PC-9 (cell line): Measurements from ENCODE around the gene CASKIN1. TPM values are rescaled to one million over a fixed set of nuclear protein-coding genes. Genes with fewer than 3 reads are reported as not detected.
"Not testable (repeated sequence)": the region's sequence is repeated elsewhere in the genome, so short reads cannot be mapped to it uniquely, and the experiment has no call there.

Experiments used
- BruUV-seq: library from RNA; stranded (reverse); fragments of 400-500 nt; replicated peaks from 2 replicates; lab custom pipeline; 2021; lab: Mats Ljungman, UMichigan
- CTCF ChIA-PET: fragments of 300-600 bp; sonication (Branson Sonifier 250); formaldehyde crosslinking; loops from one replicate; lab custom pipeline; 2022; ENCODE audit warnings: antibody characterized with exemption; lab: Charles Lee
- POLR2A ChIA-PET: fragments of 300-600 bp; sonication (Branson Sonifier 250); formaldehyde crosslinking; loops from one replicate; lab custom pipeline; 2022; ENCODE audit warnings: antibody characterized with exemption; ENCODE audit not compliant: unreplicated experiment; lab: Charles Lee
- DNase-seq, 2 experiments: peaks; one replicate each; pipeline versions ENCODE4 v3.0.0 to v3.0.0-alpha.2; 2015 to 2022; ENCODE audit warnings: mixed read lengths in 1 of 2
- H2AFZ ChIP-seq: fragments of 200-600 bp; sonication (generic); 2 replicates; pipeline ENCODE4 v1.8.1; 2017; ENCODE audit warnings: antibody characterized with exemption
- H3F3A ChIP-seq: fragments of 200-600 bp; sonication (generic); 2 replicates; pipeline ENCODE4 v1.8.1; 2017; ENCODE audit warnings: antibody characterized with exemption, mild to moderate bottlenecking, low read depth; ENCODE audit not compliant: insufficient read depth
- H3K27ac ChIP-seq: fragments of 200-600 bp; sonication (generic); 2 replicates; pipeline ENCODE4 v1.6.1; 2016; ENCODE audit warnings: mixed run types
- H3K27me3 ChIP-seq: fragments of 200-600 bp; sonication (generic); 2 replicates; pipeline ENCODE4 v1.6.1; 2016; ENCODE audit warnings: low read depth, mixed run types; ENCODE audit not compliant: insufficient read depth
- H3K36me3 ChIP-seq: fragments of 200-600 bp; sonication (generic); 2 replicates; pipeline ENCODE4 v1.6.1; 2016; ENCODE audit warnings: low read depth, mixed run types
- H3K4me1 ChIP-seq: fragments of 200-600 bp; sonication (generic); replicated peaks from 2 replicates; pipeline ENCODE4 v1.6.1; 2016; ENCODE audit warnings: mixed run types; ENCODE audit not compliant: insufficient read depth
- H3K4me2 ChIP-seq: fragments of 200-600 bp; sonication (generic); 2 replicates; pipeline ENCODE4 v1.6.1; 2017; ENCODE audit warnings: mixed run types
- H3K4me3 ChIP-seq: fragments of 200-600 bp; sonication (generic); 2 replicates; pipeline ENCODE4 v1.6.1; 2016; ENCODE audit warnings: mixed run types
- H3K79me2 ChIP-seq: fragments of 200-600 bp; sonication (generic); 2 replicates; pipeline ENCODE4 v1.6.1; 2017; ENCODE audit warnings: low read depth, mixed run types
- H3K9me2 ChIP-seq: fragments of 200-600 bp; sonication (generic); 2 replicates; pipeline ENCODE4 v1.8.1; 2017; ENCODE audit warnings: mild to moderate bottlenecking; ENCODE audit not compliant: insufficient read depth
- H3K9me3 ChIP-seq: fragments of 200-600 bp; sonication (generic); 2 replicates; pipeline ENCODE4 v1.8.1; 2016; ENCODE audit warnings: low read depth; ENCODE audit not compliant: insufficient read depth
- H4K20me1 ChIP-seq: fragments of 200-600 bp; sonication (generic); 2 replicates; pipeline ENCODE4 v1.8.1; 2017; ENCODE audit not compliant: insufficient read depth
- CTCF ChIP-seq: fragments of 200-600 bp; sonication (generic); conservative IDR thresholded peaks from 2 replicates; pipeline ENCODE4 v1.6.1; 2017; ENCODE audit warnings: mixed run types, antibody characterized with exemption, mild to moderate bottlenecking, moderate library complexity
- EZH2 ChIP-seq: fragments of 200-600 bp; sonication (generic); IDR thresholded peaks from 2 replicates; pipeline ENCODE4 v1.8.0; 2017; ENCODE audit warnings: antibody characterized with exemption, low read depth
- intact Hi-C: fragments of 100-400 bp; cut with micrococcal nuclease; formaldehyde crosslinking; loops from one replicate; pipeline ENCODE4 v1.10.0; 2022; ENCODE audit not compliant: unreplicated experiment
- total RNA-seq: library from RNA; stranded (reverse); gene quantifications from 2 replicates; pipeline ENCODE4 v1.2.3, GENCODE V29; 2021

Gene CASKIN1
- total RNA-seq, 1 experiment from 2014 or later: 2.1 TPM

GRCh38 chr16:2205967-2206313 lies 9.5 kb upstream of the CASKIN1 start:
- ChIA-PET CTCF (interaction anchor here (0.6 kb wide), 1 partner anchor 233 kb away, joined by 4 read pairs; no protein-coding TSS in a partner anchor), POLR2A (no interaction called here)
- TSS peak; percentile 45 for BruUV-seq
- no peak for TF ChIP-seq EZH2
- TF ChIP-seq CTCF: 0 out of 2 replicates have a peak, but pooled peaks have one; percentile 1
- Histone ChIP-seq H2AFZ (peak overlapping the region; percentile 91), H3K79me2 (peaks cover 22% of the 10 kb centered on the region), H4K20me1 (no peaks in the 10 kb centered on the region), H3K4me2 (peak overlapping the region; percentile 88), H3K4me3 (peak overlapping the region; percentile 91), H3K27ac (peak overlapping the region; percentile 67; the same call in 1 of the 2 replicates), H3K9me3 (no peaks in the 10 kb centered on the region), H3K27me3 (no peaks in the 10 kb centered on the region), H3K9me2 (no peaks in the 10 kb centered on the region), H3K4me1 (peaks cover 15% of the 10 kb centered on the region), H3K36me3 (0 out of 2 replicates have a peak, but pooled peaks cover 6% of the 10 kb centered on the region), H3F3A (peaks cover 12% of the 10 kb centered on the region; the same call in 1 of the 2 replicates)
- DNase-seq: no peak
- intact Hi-C loops: no loop called here

GRCh38 chr16:2205104-2205966 lies 8.9 kb upstream of the CASKIN1 start, which contains the start of gene MLST8:
Gene MLST8 (plus strand): TSS chr16:2205454. CDS start chr16:2206086, 632 bp downstream.
- H3K79me2 ChIP-seq: peaks cover 22% of the 10 kb centered on the region
- H2AFZ ChIP-seq: peak within 1 kb of the TSS; percentile 91
- ChIA-PET POLR2A (no interaction called here), CTCF (interaction anchor here (0.7 kb wide), 1 partner anchor 924 kb away, joined by 3 read pairs; no protein-coding TSS in a partner anchor)
- BruUV-seq: no TSS peak
- peaks cover 7% of the 10 kb centered on the region; the same call in 1 of the 2 replicates for H3F3A ChIP-seq
- intact Hi-C loops: no loop called here
- TF ChIP-seq CTCF (0 out of 2 replicates have a peak, but pooled peaks have one; percentile 18), EZH2 (no peak)
- no peaks in the 10 kb centered on the region for H3K27me3 ChIP-seq
- H3K27ac ChIP-seq: peak within 1 kb of the TSS; percentile 67
- DNase-seq: peak; percentile 56 to 90
- 0 out of 2 replicates have a peak, but pooled peaks cover 6% of the 10 kb centered on the region for H3K36me3 ChIP-seq
- H4K20me1 ChIP-seq: no peaks in the 10 kb centered on the region
- H3K9me2 ChIP-seq: no peaks in the 10 kb centered on the region
- no peaks in the 10 kb centered on the region for H3K9me3 ChIP-seq
- H3K4me1 ChIP-seq: peaks cover 15% of the 10 kb centered on the region
- H3K4me2 ChIP-seq: peak within 1 kb of the TSS; percentile 88
- peak within 1 kb of the TSS; percentile 91 for H3K4me3 ChIP-seq

GRCh38 chr16:2204416-2205103 lies 8.2 kb upstream of the CASKIN1 start:
- Histone ChIP-seq H3K4me2 (peak overlapping the region; percentile 88), H3K9me2 (no peaks in the 10 kb centered on the region), H3K4me3 (peak overlapping the region; percentile 91), H3K27ac (peak overlapping the region; percentile 67), H3F3A (no peaks in the 10 kb centered on the region), H3K36me3 (0 out of 2 replicates have a peak, but pooled peaks cover 6% of the 10 kb centered on the region), H3K9me3 (no peaks in the 10 kb centered on the region), H3K4me1 (peaks cover 15% of the 10 kb centered on the region), H2AFZ (peak overlapping the region; percentile 91), H3K79me2 (peaks cover 22% of the 10 kb centered on the region), H4K20me1 (no peaks in the 10 kb centered on the region), H3K27me3 (no peaks in the 10 kb centered on the region)
- ChIA-PET CTCF (interaction anchor here (0.6 to 0.7 kb wide), 2 partner anchors 47 to 108 kb away, joined by 3 to 4 read pairs; partner anchors contain the start of gene ECI1), POLR2A (interaction anchor here (0.6 kb wide), 1 partner anchor 64 kb away, joined by 3 read pairs; no protein-coding TSS in a partner anchor)
- intact Hi-C loops: no loop called here
- DNase-seq: no peak
- TSS peak; percentile 69 for BruUV-seq
- TF ChIP-seq CTCF (no peak), EZH2 (no peak)

GRCh38 chr16:2203119-2203688 lies 6.8 kb upstream of the CASKIN1 start:
- H3K27ac ChIP-seq, DNase-seq, H3K9me2 ChIP-seq, intact Hi-C loops, H3K9me3 ChIP-seq, H2AFZ ChIP-seq, BruUV-seq, H3K36me3 ChIP-seq, H3K4me3 ChIP-seq, H4K20me1 ChIP-seq, H3F3A ChIP-seq, H3K4me2 ChIP-seq: not testable (repeated sequence)
- H3K4me1 ChIP-seq: peaks cover 15% of the 10 kb centered on the region
- CTCF ChIA-PET: interaction anchor here (0.6 kb wide), 1 partner anchor 333 kb away, joined by 3 read pairs; no protein-coding TSS in a partner anchor
- H3K79me2 ChIP-seq: peaks cover 22% of the 10 kb centered on the region
- POLR2A ChIA-PET: interaction anchor here (1.0 kb wide), 1 partner anchor 8 kb away, joined by 3 read pairs; no protein-coding TSS in a partner anchor
- H3K27me3 ChIP-seq: peaks cover 10% of the 10 kb centered on the region; the same call in 1 of the 2 replicates
